Bone marrow (tissue), 2 donors: Measurements from ENCODE around the gene RAB25.
"Not testable (repeated sequence)": the region's sequence is repeated elsewhere in the genome, so short reads cannot be mapped to it uniquely, and the experiment has no call there.

Experiments
- DNase-seq, 2 donors: peaks; one replicate each; lab custom pipeline; 2025; lab: John Stamatoyannopoulos, UW

The RAB25 gene

GRCh38 chr1:156060937-156061636, at the start of gene RAB25:
TSS of gene RAB25 (plus strand) at chr1:156061160. CDS start at chr1:156061401, 241 bp downstream.
- no peak for DNase-seq

DNA sequence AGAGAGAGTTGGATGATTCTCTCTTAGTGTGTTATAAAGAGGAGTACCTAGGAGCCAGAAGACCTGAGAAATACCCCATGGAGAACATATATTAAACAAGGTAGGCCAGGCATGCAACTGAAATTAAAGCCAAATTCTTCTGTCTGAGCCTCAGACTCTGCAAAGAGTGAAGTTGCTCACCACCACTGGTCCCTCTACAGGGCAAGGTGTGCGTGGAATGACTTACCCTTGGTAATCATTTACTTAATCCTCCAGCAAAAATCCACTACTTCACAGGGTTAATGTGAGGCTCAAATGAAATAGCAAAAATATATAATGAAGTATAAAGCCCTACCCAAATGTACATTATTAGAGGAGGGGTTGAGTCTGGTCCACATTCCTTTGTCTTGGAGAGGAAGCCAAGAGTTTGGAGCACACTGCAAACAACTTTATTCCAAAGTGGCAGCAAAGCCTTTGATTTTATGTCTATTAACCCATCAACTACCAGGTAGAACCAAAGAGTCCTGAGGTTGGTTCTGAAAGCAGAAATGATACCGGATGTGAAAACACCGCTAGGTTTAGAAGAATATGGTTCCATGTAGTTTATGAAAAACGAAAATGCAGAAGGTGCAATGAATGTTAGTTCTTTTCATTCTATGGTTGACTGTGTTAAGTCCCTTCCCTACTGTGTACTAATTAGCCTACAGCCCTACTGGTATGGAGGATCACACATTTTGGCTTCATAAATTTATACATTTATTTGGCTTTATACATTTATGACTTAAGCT, 48.7 kb upstream of the RAB25 start:
- no peak for DNase-seq

DNA sequence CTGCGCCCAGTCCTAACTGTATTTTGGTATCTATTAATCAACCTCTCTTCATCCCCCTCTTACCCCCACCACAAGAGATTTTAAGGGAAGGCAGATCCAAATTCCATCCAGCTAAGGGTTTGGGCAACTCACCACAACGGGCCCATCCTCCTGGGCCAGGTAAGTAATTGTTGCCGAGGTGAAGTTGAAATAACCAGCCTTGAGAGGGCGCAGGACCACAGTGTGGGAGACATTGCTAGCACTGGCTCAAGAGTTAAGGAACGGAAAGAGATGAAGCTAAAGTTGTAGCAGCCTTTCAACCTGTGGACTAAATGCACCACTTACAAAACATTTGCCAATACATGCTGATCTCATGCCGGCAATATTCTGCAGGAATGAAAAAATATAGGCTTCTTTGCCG, 46.1 kb upstream of the RAB25 start:
- DNase-seq = no peak

- DNase-seq = no peak
These were observed 41.0 kb upstream of the RAB25 start for GRCh38 chr1:156019946-156020292.

DNA sequence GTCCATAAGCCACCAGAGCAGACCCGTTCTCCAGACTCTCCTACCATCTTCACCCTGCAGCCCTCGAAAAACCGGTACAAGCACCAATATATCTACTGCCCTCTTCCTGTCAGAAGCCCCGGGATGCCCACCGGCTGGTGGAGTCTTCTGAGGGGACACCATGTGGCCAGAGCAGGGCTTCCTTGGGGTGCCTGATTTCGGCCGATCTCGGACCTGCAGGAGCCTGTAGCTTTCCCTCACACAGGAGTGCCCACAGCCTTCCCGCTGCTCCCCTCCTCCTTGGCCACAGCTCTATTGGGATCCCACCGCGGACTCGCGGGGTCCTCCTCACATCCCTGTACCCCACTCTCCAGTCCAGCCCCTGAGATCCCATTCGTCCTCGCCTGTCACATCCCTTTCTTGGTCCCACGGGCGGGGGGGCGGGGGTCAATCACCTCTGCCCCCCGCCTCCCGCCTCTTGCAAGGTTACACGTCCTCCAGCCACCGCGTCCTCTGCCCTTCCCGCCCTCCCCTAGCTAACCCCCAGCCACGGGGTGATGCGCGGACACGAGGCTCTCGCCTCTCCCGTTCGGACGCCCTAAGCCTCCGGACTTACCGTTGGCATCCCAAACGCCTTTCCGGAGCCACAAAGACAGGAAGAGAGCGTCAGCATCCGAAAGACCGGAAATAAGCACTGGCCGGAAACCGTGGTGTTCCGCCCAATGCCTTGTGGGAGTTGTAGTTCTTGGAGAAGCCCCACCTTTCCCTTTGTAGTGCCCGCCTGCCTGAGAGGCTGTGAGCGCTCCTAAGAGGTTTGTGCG, 40.5 kb upstream of the RAB25 start, which contains the start of gene SSR2:
SSR2 (minus strand) TSS at position 659 of the 800 bp plus-strand sequence. CDS start 784 bp downstream, outside the sequence.
- DNase-seq = peak; percentile 41 to 46

DNA sequence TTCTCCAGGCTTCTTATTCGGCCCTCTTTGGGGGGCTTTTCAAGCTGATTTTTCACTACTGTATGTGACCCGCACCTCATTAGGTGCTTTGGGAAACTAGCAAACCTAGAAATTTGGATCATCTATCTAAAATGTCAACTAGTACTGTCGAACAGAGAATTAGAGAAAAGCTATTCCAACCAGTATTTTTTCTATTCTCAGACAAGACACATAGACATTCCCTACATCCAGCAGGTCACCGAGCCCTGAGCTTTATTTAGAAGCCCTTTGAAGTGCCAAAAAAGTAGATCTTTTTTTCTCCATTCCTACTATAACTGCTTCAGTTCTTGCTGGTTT, 39.9 kb upstream of the RAB25 start:
- DNase-seq = no peak

DNA sequence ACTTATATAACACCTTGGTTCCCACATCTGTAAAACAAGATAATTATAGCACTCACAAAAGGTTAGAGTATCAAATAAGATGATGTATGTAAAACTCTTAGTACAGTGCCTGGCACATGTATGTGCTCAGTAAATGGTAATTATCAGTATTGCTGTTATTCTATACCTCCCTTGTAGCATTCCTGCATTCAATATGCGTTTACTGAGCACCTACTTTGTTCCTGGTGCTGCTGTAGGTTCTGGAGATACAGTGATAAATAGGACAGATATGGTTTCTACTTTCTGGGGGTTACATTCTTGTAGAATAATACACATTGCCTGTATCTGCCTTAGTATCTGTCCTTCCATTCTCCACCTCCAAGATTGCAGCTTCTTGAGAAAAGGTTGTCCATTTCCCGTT, 39.0 kb upstream of the RAB25 start:
- no peak for DNase-seq

DNA sequence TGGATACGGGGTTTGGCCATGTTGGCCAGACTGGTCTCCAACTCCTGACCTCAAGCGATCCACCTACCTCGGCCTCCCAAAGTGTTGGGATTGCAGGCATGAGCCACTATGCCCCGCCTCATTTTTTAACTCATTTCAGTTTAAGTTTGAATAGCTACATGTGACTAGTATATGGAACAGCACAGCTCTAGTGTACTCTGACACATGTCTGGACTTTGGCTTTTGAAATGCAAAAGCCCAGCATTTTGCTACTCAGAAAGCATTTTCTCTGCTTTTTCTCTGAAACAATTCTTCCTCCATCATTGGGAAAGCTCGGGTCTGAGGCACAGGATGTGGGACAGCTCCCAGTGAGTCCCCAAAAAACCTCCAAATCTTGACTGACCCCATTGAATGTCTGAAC, 36.2 kb upstream of the RAB25 start:
- no peak for DNase-seq

GRCh38 chr1:156025876-156026275, 35.1 kb upstream of the RAB25 start:
- no peak for DNase-seq

- no peak for DNase-seq
These were observed 34.4 kb upstream of the RAB25 start for GRCh38 chr1:156026588-156026987.

- no peak for DNase-seq
These were observed 27.9 kb upstream of the RAB25 start for GRCh38 chr1:156033011-156033410.

- DNase-seq = not testable (repeated sequence)
These were observed 26.0 kb upstream of the RAB25 start for GRCh38 chr1:156034991-156035390.

DNA sequence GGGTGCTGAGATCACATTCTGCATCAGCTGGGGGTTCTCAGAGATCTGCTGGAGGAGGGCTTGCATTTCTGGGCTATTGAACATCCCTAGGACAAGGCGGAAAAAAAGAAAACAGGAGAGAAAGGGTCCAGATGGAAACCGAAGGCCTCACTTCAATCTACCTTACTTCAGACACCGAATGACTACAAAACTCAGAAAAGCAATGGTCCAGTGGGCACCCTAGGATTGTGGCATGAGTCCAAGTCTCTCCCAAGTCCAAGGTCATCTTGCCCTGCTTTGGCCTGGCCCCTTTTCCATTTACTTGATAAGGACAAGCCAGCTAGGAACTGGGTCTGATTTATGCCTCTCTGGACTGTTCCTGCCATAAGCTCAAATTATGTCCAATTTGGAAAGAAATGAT, 18.1 kb upstream of the RAB25 start:
- DNase-seq = no peak

GRCh38 chr1:156045076-156045475, 15.9 kb upstream of the RAB25 start:
- DNase-seq = no peak

GRCh38 chr1:156048663-156049258, 12.2 kb upstream of the RAB25 start:
- no peak for DNase-seq

- DNase-seq = no peak
These were observed 10.6 kb upstream of the RAB25 start for GRCh38 chr1:156050376-156050775.

DNA sequence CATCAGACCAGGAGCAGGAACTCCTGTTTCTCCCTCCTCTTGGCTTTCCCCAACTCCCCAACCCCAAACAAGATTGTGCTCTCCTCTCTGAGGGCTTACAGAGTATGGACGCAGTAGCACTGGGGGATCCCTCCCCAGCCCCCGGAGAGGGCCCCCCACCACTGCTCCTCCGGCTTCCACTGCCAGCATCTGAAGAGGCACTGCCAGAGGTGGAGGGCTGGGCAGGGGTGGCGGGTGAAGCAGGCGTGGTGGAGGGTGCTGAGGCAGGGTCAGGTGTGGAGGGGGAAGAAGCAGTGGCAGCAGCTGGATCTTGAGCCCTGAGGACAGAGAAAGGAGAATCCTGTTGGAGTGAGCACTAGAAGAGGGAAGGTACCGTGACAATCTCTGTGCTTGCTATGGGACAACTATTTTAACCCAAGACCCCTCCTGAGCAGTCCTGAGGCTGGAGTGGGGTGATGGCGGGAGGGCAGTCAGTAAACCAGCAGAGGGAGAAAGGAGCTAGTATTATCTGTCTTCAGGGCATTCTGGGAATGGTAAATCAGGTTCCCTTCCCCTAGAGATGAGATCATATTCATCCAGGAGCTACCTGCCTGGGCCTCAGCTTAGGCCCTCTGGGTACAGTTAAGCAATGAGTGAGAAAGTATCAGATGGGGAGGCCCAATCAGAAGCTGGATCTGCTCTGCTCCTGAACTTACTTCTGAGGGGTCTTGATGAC, 9.8 kb upstream of the RAB25 start:
- no peak for DNase-seq

DNA sequence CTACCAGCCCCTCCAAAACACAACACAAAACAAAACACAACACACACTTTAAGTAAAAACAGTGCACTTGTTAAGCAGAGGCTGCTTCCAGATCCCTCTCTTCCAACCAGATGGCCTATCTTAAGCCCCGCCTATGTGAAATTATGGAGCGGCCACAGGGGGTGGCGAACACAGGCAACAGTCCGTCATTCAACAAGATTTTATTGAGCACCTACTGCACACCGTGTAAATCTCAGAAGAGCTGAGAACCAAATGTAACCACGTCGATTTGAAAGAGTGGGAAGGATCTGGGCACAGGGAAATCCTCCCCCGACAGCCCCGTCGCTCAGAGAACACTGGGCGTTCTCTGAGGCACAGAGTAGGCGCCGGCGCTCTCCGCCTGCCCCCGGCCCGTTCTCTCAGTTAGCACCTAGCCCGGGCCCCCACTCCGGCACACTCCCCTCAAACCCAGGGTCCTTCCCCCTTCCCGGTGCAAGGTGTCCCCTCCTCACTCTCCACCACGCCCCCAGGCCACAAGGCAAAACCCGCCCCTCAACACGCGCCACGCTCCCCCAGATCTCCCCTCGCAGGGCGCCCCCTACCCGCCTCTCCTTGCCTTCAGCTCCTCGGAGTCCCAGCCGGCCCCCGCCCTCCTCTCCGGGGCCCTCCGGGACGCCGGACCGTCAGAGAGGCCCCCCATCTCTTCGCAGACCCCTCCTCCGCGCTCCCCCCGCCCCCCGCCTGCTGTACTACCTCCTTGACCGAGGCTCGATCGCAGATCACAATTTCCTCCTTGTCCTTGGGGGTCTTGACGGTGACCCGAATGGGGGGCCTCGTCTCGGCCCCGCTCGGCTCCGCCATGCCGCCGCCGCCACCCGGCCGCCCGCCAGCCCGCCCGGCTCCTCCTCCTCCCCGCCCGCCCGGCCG, 7.8 kb upstream of the RAB25 start:
- DNase-seq = peak; percentile 45 to 53

GRCh38 chr1:156053768-156054499, 7.0 kb upstream of the RAB25 start, which contains the start of gene UBQLN4:
TSS of gene UBQLN4 (minus strand) at chr1:156053798. CDS start at chr1:156053701, 97 bp downstream.
- peak; percentile 79 to 81 for DNase-seq
